Adrenal gland (tissue), 12 donors: ENCODE data around the gene DPYD. TPM values are rescaled to one million over a fixed set of nuclear protein-coding genes. Genes with fewer than 3 reads are reported as not detected.

Experiments used
- DNase-seq, 7 donors: peaks; one replicate each; pipeline ENCODE4 v3.0.0-alpha.2; 2019 to 2020
- H3K27ac ChIP-seq, 5 donors: fragments of 200-600 bp; sonication (generic) in 4 of 5; 1 replicate in 3 of 5; 2 replicates in 2 of 5; pipeline versions ENCODE4 v1.5.1 to v1.8.0; 2016 to 2020; ENCODE audit warnings: mild to moderate bottlenecking in 1 of 5
- H3K27me3 ChIP-seq: fragments of 200-600 bp; 2 replicates; pipeline ENCODE4 v1.8.0; 2021
- H3K36me3 ChIP-seq, 2 donors: fragments of 200-600 bp; replicated peaks in 1 of 2; 1 replicate in 1 of 2; 2 replicates in 1 of 2; pipeline versions ENCODE4 v1.5.1 to v1.8.0; 2018 to 2022
- H3K4me1 ChIP-seq, 2 donors: fragments of 200-600 bp; replicated peaks in 1 of 2; 1 replicate in 1 of 2; 2 replicates in 1 of 2; pipeline versions ENCODE4 v1.5.1 to v1.8.0; 2018 to 2021
- H3K4me3 ChIP-seq, 4 donors: fragments of 200-600 bp; sonication (generic) in 3 of 4; one replicate each; pipeline ENCODE4 v1.5.1; 2016 to 2018
- H3K9me3 ChIP-seq, 3 donors: fragments of 200-600 bp; sonication (generic) in 1 of 3; replicated peaks in 1 of 3; 1 replicate in 2 of 3; 2 replicates in 1 of 3; pipeline versions ENCODE4 v1.5.1 to v1.8.0; 2016 to 2021
- CTCF ChIP-seq, 6 experiments: fragments of 450-650 bp in 4 of 6; fragments of 200-600 bp in 2 of 6; sonication (generic) in 1 of 6; IDR thresholded peaks; 1 replicate in 5 of 6; 2 replicates in 1 of 6; pipeline versions ENCODE4 v1.5.1 to v1.8.0; 2016 to 2021; ENCODE audit warnings: antibody characterized with exemption in 6 of 6, mild to moderate bottlenecking in 2 of 6, moderate library complexity in 1 of 6
- POLR2A ChIP-seq, 2 donors: fragments of 450-650 bp; IDR thresholded peaks; one replicate each; pipeline ENCODE4 v1.6.1; 2017; ENCODE audit warnings: antibody characterized with exemption in 2 of 2, mild to moderate bottlenecking in 2 of 2, moderate library complexity in 1 of 2
- WGBS, 4 donors: extraction: QIAGEN DNeasy Blood & Tissue Kit in 2 of 4; methylation state at CpG; one replicate each; pipeline versions ENCODE4 v1.1.5 to v1.1.7; 2013 to 2017; 5-methylcytosine and 5-hydroxymethylcytosine counted together
- intact Hi-C, 2 donors: fragments of 100-400 bp; cut with DNase I; formaldehyde crosslinking; loops; one replicate each; pipeline versions ENCODE4 v1.14.1 to v1.15.0; 2022 to 2023
- polyA plus RNA-seq, 3 donors: library from polyadenylated mRNA; stranded (reverse); fragments of 200-250 nt in 2 of 3; fragments of 350-450 nt in 1 of 3; fragmentation: Illumina TruSeq in 1 of 3; extraction: RNeasy Lipid Tissue Mini Kit (QIAGEN cat#74804) in 1 of 3; gene quantifications; one replicate each; pipeline ENCODE4 v1.2.3, GENCODE V29; 2013 to 2014
- total RNA-seq, 9 donors: library from RNA; depleted of rRNA in 4 of 9; stranded (reverse); fragments of >200 nt in 4 of 9; fragments of 120-200 nt in 1 of 9; fragmentation: NEBNext Ultra II Directional in 1 of 9; extraction: Animal tissue kit (Norgen Biotek cat#: 25700) in 1 of 9; gene quantifications; one replicate each; pipeline versions ENCODE4 v1.1.0 to v1.2.4, GENCODE V29; 2013 to 2023
- donor health status: healthy with polysubstance abuse.
- donor health status: Bipolar disorder and iron deficiency.
- donor health status: DM: yes; HTN: yes; CAD: no.
- donor health status: DM: no; HTN: no; CAD: no.
- donor health status: DM: no; HTN: no; CAD: no.
- donor health status: DM: yes; HTN: yes; CAD: no.

Gene DPYD
- total and polyA plus RNA-seq, 12 donors = 6.6 to 73.1 (median 30.2) TPM

- no peak for DNase-seq
- 64 to 77% (median 70%) methylated on average over 2 of the region's 2 CpGs for WGBS, 4 donors
- intact Hi-C loops = no loop called here
- H3K36me3 ChIP-seq = no peaks in the 10 kb centered on the region
- H3K27me3 ChIP-seq = no peaks in the 10 kb centered on the region
- no peak overlapping the region for H3K27ac ChIP-seq
- peaks cover 0 to 4% (median 0%) of the 10 kb centered on the region in 3 donors for H3K9me3 ChIP-seq
- H3K4me1 ChIP-seq = no peaks in the 10 kb centered on the region
- no peak overlapping the region for H3K4me3 ChIP-seq
- TF ChIP-seq POLR2A (IDR thresholded peaks at IDR 0.05) = no peak
- no peak for TF ChIP-seq CTCF (IDR thresholded peaks at IDR 0.05)
Measured at GRCh38 chr1:97053268-97053667, 867.6 kb downstream of the DPYD start.

GRCh38 chr1:97051823-97052222 is 869.0 kb downstream of the DPYD start:
- H3K27me3 ChIP-seq = no peaks in the 10 kb centered on the region
- H3K4me3 ChIP-seq = no peak overlapping the region
- TF ChIP-seq POLR2A (IDR thresholded peaks at IDR 0.05) = no peak
- no peak for TF ChIP-seq CTCF (IDR thresholded peaks at IDR 0.05)
- H3K9me3 ChIP-seq = peaks cover 0 to 4% (median 0%) of the 10 kb centered on the region in 3 donors
- no peak overlapping the region for H3K27ac ChIP-seq
- intact Hi-C loops = no loop called here
- no peak for DNase-seq
- H3K36me3 ChIP-seq = no peaks in the 10 kb centered on the region
- H3K4me1 ChIP-seq = no peaks in the 10 kb centered on the region

- TF ChIP-seq POLR2A (IDR thresholded peaks at IDR 0.05) = no peak
- peak in 1 of 6 experiments; percentile 5 for TF ChIP-seq CTCF (IDR thresholded peaks at IDR 0.05)
- no peak for DNase-seq
- no peaks in the 10 kb centered on the region for H3K36me3 ChIP-seq
- 84 to 91% (median 89%) methylated on average over 1 of the region's 1 CpG for WGBS, 4 donors
- no peaks in the 10 kb centered on the region for H3K4me1 ChIP-seq
- H3K27me3 ChIP-seq = no peaks in the 10 kb centered on the region
- no peaks in the 10 kb centered on the region for H3K9me3 ChIP-seq
- H3K27ac ChIP-seq = no peak overlapping the region
- intact Hi-C loops = no loop called here
- H3K4me3 ChIP-seq = no peak overlapping the region
Measured at GRCh38 chr1:97050506-97050905, 870.3 kb downstream of the DPYD start.

- H3K4me3 ChIP-seq = no peak overlapping the region
- no peaks in the 10 kb centered on the region for H3K9me3 ChIP-seq
- no peaks in the 10 kb centered on the region for H3K36me3 ChIP-seq
- intact Hi-C loops = no loop called here
- no peak overlapping the region for H3K27ac ChIP-seq
- WGBS, 4 donors = 45 to 54% (median 51%) methylated on average over 2 of the region's 2 CpGs
- no peaks in the 10 kb centered on the region for H3K27me3 ChIP-seq
- TF ChIP-seq CTCF (IDR thresholded peaks at IDR 0.05) = no peak
- no peak for TF ChIP-seq POLR2A (IDR thresholded peaks at IDR 0.05)
- H3K4me1 ChIP-seq = no peaks in the 10 kb centered on the region
- no peak for DNase-seq
Measured at GRCh38 chr1:97047421-97047793, 873.4 kb downstream of the DPYD start.
